Measurements from ENCODE around the gene FHOD3.

Gene FHOD3

GRCh38 chr18:36580874-36581750 lies 283.6 kb downstream of the FHOD3 start:
- Mint-ChIP-seq H3K27ac (no peak overlapping the region), H3K36me3 (no peaks in the 10 kb centered on the region), H3K4me1 (ENCODE audit: low read depth) (no peaks in the 10 kb centered on the region), H3K9me3 (ENCODE audit: low read depth) (no peaks in the 10 kb centered on the region), H3K4me3 (no peak overlapping the region), H3K27me3 (peaks cover 8% of the 10 kb centered on the region)

- Mint-ChIP-seq H3K4me1 (ENCODE audit: low read depth) (no peaks in the 10 kb centered on the region), H3K9me3 (ENCODE audit: low read depth) (no peaks in the 10 kb centered on the region), H3K36me3 (no peaks in the 10 kb centered on the region)
Measured at GRCh38 chr18:36582988-36583745, 285.7 kb downstream of the FHOD3 start.

GRCh38 chr18:36589857-36590543 lies 292.5 kb downstream of the FHOD3 start:
- Mint-ChIP-seq H3K4me3 (no peak overlapping the region), H3K27me3 (no peaks in the 10 kb centered on the region), H3K4me1 (ENCODE audit: low read depth) (no peaks in the 10 kb centered on the region), H3K9me3 (ENCODE audit: low read depth) (no peaks in the 10 kb centered on the region), H3K36me3 (no peaks in the 10 kb centered on the region), H3K27ac (no peak overlapping the region)

More at GRCh38 chr18:36582988-36583745, 285.7 kb downstream of the FHOD3 start:
- H3K27me3 Mint-ChIP-seq, result no peaks in the 10 kb centered on the region
- H3K4me3 Mint-ChIP-seq, result no peak overlapping the region
- no peak overlapping the region for H3K27ac Mint-ChIP-seq

GRCh38 chr18:36590621-36591580 lies 293.4 kb downstream of the FHOD3 start:
- H3K4me3 Mint-ChIP-seq, result no peak overlapping the region
- H3K27ac Mint-ChIP-seq, result no peak overlapping the region
- H3K27me3 Mint-ChIP-seq, result no peaks in the 10 kb centered on the region
- H3K4me1 Mint-ChIP-seq (ENCODE audit: low read depth), result no peaks in the 10 kb centered on the region
- H3K36me3 Mint-ChIP-seq, result no peaks in the 10 kb centered on the region
- H3K9me3 Mint-ChIP-seq (ENCODE audit: low read depth), result no peaks in the 10 kb centered on the region

- Mint-ChIP-seq H3K27me3 (no peaks in the 10 kb centered on the region), H3K27ac (no peak overlapping the region), H3K36me3 (no peaks in the 10 kb centered on the region), H3K4me3 (no peak overlapping the region), H3K9me3 (ENCODE audit: low read depth) (no peaks in the 10 kb centered on the region), H3K4me1 (ENCODE audit: low read depth) (no peaks in the 10 kb centered on the region)
Measured at GRCh38 chr18:36592282-36592681, 294.8 kb downstream of the FHOD3 start.

- Mint-ChIP-seq H3K27me3 (no peaks in the 10 kb centered on the region), H3K9me3 (ENCODE audit: low read depth) (no peaks in the 10 kb centered on the region), H3K36me3 (no peaks in the 10 kb centered on the region), H3K4me1 (ENCODE audit: low read depth) (no peaks in the 10 kb centered on the region), H3K4me3 (no peak overlapping the region), H3K27ac (no peak overlapping the region)
Measured at GRCh38 chr18:36593001-36593400, 295.5 kb downstream of the FHOD3 start.

- no peak overlapping the region for H3K27ac Mint-ChIP-seq
- H3K9me3 Mint-ChIP-seq (ENCODE audit: low read depth), result no peaks in the 10 kb centered on the region
- H3K4me1 Mint-ChIP-seq (ENCODE audit: low read depth), result no peaks in the 10 kb centered on the region
- no peak overlapping the region for H3K4me3 Mint-ChIP-seq
- H3K27me3 Mint-ChIP-seq, result no peaks in the 10 kb centered on the region
- H3K36me3 Mint-ChIP-seq, result no peaks in the 10 kb centered on the region
Measured at GRCh38 chr18:36593641-36594040, 296.1 kb downstream of the FHOD3 start.

- Mint-ChIP-seq H3K4me1 (ENCODE audit: low read depth) (no peaks in the 10 kb centered on the region), H3K4me3 (no peak overlapping the region), H3K27me3 (no peaks in the 10 kb centered on the region), H3K27ac (no peak overlapping the region), H3K9me3 (ENCODE audit: low read depth) (no peaks in the 10 kb centered on the region), H3K36me3 (no peaks in the 10 kb centered on the region)
Measured at GRCh38 chr18:36594621-36595020, 297.1 kb downstream of the FHOD3 start.

GRCh38 chr18:36595046-36595817 lies 297.7 kb downstream of the FHOD3 start:
- no peak overlapping the region for H3K27ac Mint-ChIP-seq
- H3K4me3 Mint-ChIP-seq, result no peak overlapping the region
- H3K4me1 Mint-ChIP-seq (ENCODE audit: low read depth), result no peaks in the 10 kb centered on the region
- no peaks in the 10 kb centered on the region for H3K36me3 Mint-ChIP-seq
- H3K9me3 Mint-ChIP-seq (ENCODE audit: low read depth), result no peaks in the 10 kb centered on the region
- no peaks in the 10 kb centered on the region for H3K27me3 Mint-ChIP-seq

GRCh38 chr18:36595818-36596215 lies 298.3 kb downstream of the FHOD3 start:
- Mint-ChIP-seq H3K27ac (no peak overlapping the region), H3K9me3 (ENCODE audit: low read depth) (no peaks in the 10 kb centered on the region), H3K4me1 (ENCODE audit: low read depth) (no peaks in the 10 kb centered on the region), H3K36me3 (no peaks in the 10 kb centered on the region), H3K4me3 (no peak overlapping the region), H3K27me3 (no peaks in the 10 kb centered on the region)

- H3K27ac Mint-ChIP-seq, result no peak overlapping the region
- H3K36me3 Mint-ChIP-seq, result no peaks in the 10 kb centered on the region
- no peaks in the 10 kb centered on the region for H3K27me3 Mint-ChIP-seq
- no peaks in the 10 kb centered on the region for H3K9me3 Mint-ChIP-seq (ENCODE audit: low read depth)
- no peaks in the 10 kb centered on the region for H3K4me1 Mint-ChIP-seq (ENCODE audit: low read depth)
- H3K4me3 Mint-ChIP-seq, result no peak overlapping the region
Measured at GRCh38 chr18:36597636-36598035, 300.1 kb downstream of the FHOD3 start.

GRCh38 chr18:36600548-36600947 lies 303.0 kb downstream of the FHOD3 start:
- Mint-ChIP-seq H3K36me3 (no peaks in the 10 kb centered on the region), H3K27me3 (no peaks in the 10 kb centered on the region), H3K9me3 (ENCODE audit: low read depth) (no peaks in the 10 kb centered on the region), H3K4me3 (no peak overlapping the region), H3K27ac (no peak overlapping the region), H3K4me1 (ENCODE audit: low read depth) (no peaks in the 10 kb centered on the region)

- Mint-ChIP-seq H3K27me3 (no peaks in the 10 kb centered on the region), H3K4me1 (ENCODE audit: low read depth) (no peaks in the 10 kb centered on the region), H3K36me3 (no peaks in the 10 kb centered on the region), H3K27ac (no peak overlapping the region), H3K4me3 (no peak overlapping the region), H3K9me3 (ENCODE audit: low read depth) (no peaks in the 10 kb centered on the region)
Measured at GRCh38 chr18:36601316-36601715, 303.8 kb downstream of the FHOD3 start.

GRCh38 chr18:36602071-36602470 lies 304.6 kb downstream of the FHOD3 start:
- Mint-ChIP-seq H3K4me3 (no peak overlapping the region), H3K36me3 (no peaks in the 10 kb centered on the region), H3K4me1 (ENCODE audit: low read depth) (no peaks in the 10 kb centered on the region), H3K27me3 (no peaks in the 10 kb centered on the region), H3K9me3 (ENCODE audit: low read depth) (no peaks in the 10 kb centered on the region), H3K27ac (no peak overlapping the region)
